ENCODE results near the gene NUBP2. TPM values are rescaled to one million over a fixed set of nuclear protein-coding genes. Genes with fewer than 3 reads are reported as not detected.

The NUBP2 gene
- total RNA-seq, 1 experiment from 2014 or later: 65.3 TPM

GRCh38 chr16:1761751-1762150 lies 21.0 kb upstream of the NUBP2 start:
- no TSS peak for BruUV-seq (replicated peaks)
- H3K27me3 Mint-ChIP-seq (ENCODE audit: insufficient read depth, unreplicated experiment): no peaks in the 10 kb centered on the region
- H3K4me3 Mint-ChIP-seq (ENCODE audit: unreplicated experiment): no peak overlapping the region
- H3K36me3 ChIP-seq (ENCODE audit: control insufficient read depth, insufficient read depth, low read length): no peaks in the 10 kb centered on the region
- H3K4me1 ChIP-seq: peaks cover 16% of the 10 kb centered on the region
- no peak for TF ChIP-seq CTCF (IDR thresholded peaks at IDR 0.05; ENCODE audit: insufficient read depth in 1 of 2, low read depth in 1 of 2, low read length in 1 of 2, severe bottlenecking in 1 of 2, unreplicated experiment in 1 of 2)
- DNase-seq: no peak
- intact Hi-C loops (cut with micrococcal nuclease; ENCODE audit: unreplicated experiment): no loop called here
- no peaks in the 10 kb centered on the region for H3K9me3 Mint-ChIP-seq (ENCODE audit: unreplicated experiment)
- peaks cover 26% of the 10 kb centered on the region for H3K36me3 Mint-ChIP-seq (ENCODE audit: insufficient read depth, unreplicated experiment)
- ChIA-PET CTCF (no interaction called here), POLR2A (no interaction called here)
- H3K27me3 ChIP-seq (replicated peaks; ENCODE audit: control insufficient read depth, insufficient read depth, low read length): no peaks in the 10 kb centered on the region
- H3K4me3 ChIP-seq (ENCODE audit: low read depth, low read length): no peak overlapping the region
- peaks cover 7% of the 10 kb centered on the region for H3K4me1 Mint-ChIP-seq (ENCODE audit: low read depth, unreplicated experiment)
- no peaks in the 10 kb centered on the region for H3K9me3 ChIP-seq
- no peak overlapping the region for H3K27ac Mint-ChIP-seq (ENCODE audit: unreplicated experiment)

GRCh38 chr16:1762196-1762878 lies 20.4 kb upstream of the NUBP2 start:
- intact Hi-C loops (cut with micrococcal nuclease; ENCODE audit: unreplicated experiment): no loop called here
- Histone ChIP-seq H3K9me3 (no peaks in the 10 kb centered on the region), H3K4me3 (ENCODE audit: low read depth, low read length) (no peak overlapping the region), H3K36me3 (ENCODE audit: control insufficient read depth, insufficient read depth, low read length) (no peaks in the 10 kb centered on the region), H3K27me3 (replicated peaks; ENCODE audit: control insufficient read depth, insufficient read depth, low read length) (no peaks in the 10 kb centered on the region), H3K4me1 (peaks cover 12% of the 10 kb centered on the region)
- H3K27me3 Mint-ChIP-seq (ENCODE audit: insufficient read depth, unreplicated experiment): no peaks in the 10 kb centered on the region
- peaks cover 28% of the 10 kb centered on the region for H3K36me3 Mint-ChIP-seq (ENCODE audit: insufficient read depth, unreplicated experiment)
- ChIA-PET POLR2A (no interaction called here), CTCF (interaction anchor here (1.5 kb wide), 1 partner anchor 56 kb away, joined by 3 read pairs; the partner anchor contains the start of gene MAPK8IP3)
- BruUV-seq (replicated peaks): no TSS peak
- no peak for DNase-seq
- no peak overlapping the region for H3K27ac Mint-ChIP-seq (ENCODE audit: unreplicated experiment)
- no peaks in the 10 kb centered on the region for H3K9me3 Mint-ChIP-seq (ENCODE audit: unreplicated experiment)
- H3K4me3 Mint-ChIP-seq (ENCODE audit: unreplicated experiment): no peak overlapping the region
- no peak for TF ChIP-seq CTCF (IDR thresholded peaks at IDR 0.05; ENCODE audit: insufficient read depth in 1 of 2, low read depth in 1 of 2, low read length in 1 of 2, severe bottlenecking in 1 of 2, unreplicated experiment in 1 of 2)
- peaks cover 6% of the 10 kb centered on the region for H3K4me1 Mint-ChIP-seq (ENCODE audit: low read depth, unreplicated experiment)

- Mint-ChIP-seq H3K36me3 (ENCODE audit: insufficient read depth, unreplicated experiment) (peaks cover 35% of the 10 kb centered on the region), H3K27me3 (ENCODE audit: insufficient read depth, unreplicated experiment) (no peaks in the 10 kb centered on the region), H3K9me3 (ENCODE audit: unreplicated experiment) (no peaks in the 10 kb centered on the region), H3K4me1 (ENCODE audit: low read depth, unreplicated experiment) (no peaks in the 10 kb centered on the region), H3K27ac (ENCODE audit: unreplicated experiment) (no peak overlapping the region), H3K4me3 (ENCODE audit: unreplicated experiment) (no peak overlapping the region)
- CTCF ChIA-PET: interaction anchor here (1.5 kb wide), 1 partner anchor 57 kb away, joined by 3 read pairs; the partner anchor contains the start of gene MAPK8IP3
- Histone ChIP-seq H3K4me3 (ENCODE audit: low read depth, low read length) (no peak overlapping the region), H3K9me3 (no peaks in the 10 kb centered on the region), H3K36me3 (ENCODE audit: control insufficient read depth, insufficient read depth, low read length) (no peaks in the 10 kb centered on the region), H3K4me1 (peaks cover 5% of the 10 kb centered on the region), H3K27me3 (replicated peaks; ENCODE audit: control insufficient read depth, insufficient read depth, low read length) (no peaks in the 10 kb centered on the region)
- intact Hi-C loops (cut with micrococcal nuclease; ENCODE audit: unreplicated experiment): no loop called here
- POLR2A ChIA-PET: no interaction called here
- TF ChIP-seq CTCF (IDR thresholded peaks at IDR 0.05; ENCODE audit: insufficient read depth in 1 of 2, low read depth in 1 of 2, low read length in 1 of 2, severe bottlenecking in 1 of 2, unreplicated experiment in 1 of 2): no peak
- no peak for DNase-seq
- BruUV-seq (replicated peaks): no TSS peak
These were observed 19.8 kb upstream of the NUBP2 start for GRCh38 chr16:1762879-1763520.
